Gastroesophageal sphincter (tissue), 4 donors: Measurements from ENCODE around the gene DNAAF8. TPM values are rescaled to one million over a fixed set of nuclear protein-coding genes. Genes with fewer than 3 reads are reported as not detected.

Experiments used
- ATAC-seq: fragments of 150-250 bp; one replicate; pipeline ENCODE4 v1.9.1; 2016; ENCODE audit warnings: mild to moderate bottlenecking, moderate library complexity
- H3K27ac ChIP-seq, 4 donors: fragments of 200-600 bp; sonication (generic) in 3 of 4; 1 replicate in 3 of 4; 2 replicates in 1 of 4; pipeline ENCODE4 v1.5.1; 2016 to 2019
- H3K27me3 ChIP-seq: fragments of 200-600 bp; sonication (generic); one replicate; pipeline ENCODE4 v1.5.1; 2019
- H3K36me3 ChIP-seq, 2 donors: fragments of 200-600 bp; sonication (generic); one replicate each; pipeline ENCODE4 v1.5.1; 2019; ENCODE audit warnings: control low read depth in 1 of 2
- H3K4me1 ChIP-seq, 3 donors: fragments of 200-600 bp; sonication (generic); 1 replicate in 2 of 3; 2 replicates in 1 of 3; pipeline ENCODE4 v1.5.1; 2016 to 2019; ENCODE audit warnings: control low read depth in 2 of 3
- H3K4me3 ChIP-seq, 2 donors: fragments of 200-600 bp; sonication (generic); one replicate each; pipeline ENCODE4 v1.5.1; 2019; ENCODE audit warnings: mild to moderate bottlenecking in 1 of 2, moderate library complexity in 1 of 2
- H3K9me3 ChIP-seq, 3 donors: fragments of 200-600 bp; sonication (generic); one replicate each; pipeline ENCODE4 v1.5.1; 2017 to 2019; ENCODE audit warnings: control low read depth in 2 of 3
- EP300 ChIP-seq: sonication (generic); formaldehyde crosslinking; IDR thresholded peaks from one replicate; pipeline ENCODE4 v1.6.1; 2017; ENCODE audit warnings: antibody characterized with exemption, mild to moderate bottlenecking
- POLR2A ChIP-seq, 2 donors: fragments of 450-650 bp; IDR thresholded peaks; one replicate each; pipeline ENCODE4 v1.6.1; 2017; ENCODE audit warnings: antibody characterized with exemption in 2 of 2, mild to moderate bottlenecking in 2 of 2, moderate library complexity in 1 of 2
- POLR2AphosphoS5 ChIP-seq: sonication (generic); formaldehyde crosslinking; IDR thresholded peaks from one replicate; pipeline ENCODE4 v1.6.1; 2017; ENCODE audit warnings: antibody characterized with exemption
- WGBS, 2 donors: methylation state at CpG; one replicate each; pipeline ENCODE4 v1.1.5; 2018; ENCODE audit warnings: low coverage in 1 of 2; 5-methylcytosine and 5-hydroxymethylcytosine counted together
- total RNA-seq, 4 donors: library from RNA; depleted of rRNA; stranded (reverse); fragments of >200 nt; gene quantifications; one replicate each; pipeline ENCODE4 v1.1.0, GENCODE V29; 2016
- TF ChIP-seq, protein P1 (sequence below), 4 experiments: fragments of 200-600 bp in 2 of 4; fragments of 450-650 bp in 2 of 4; sonication (generic) in 1 of 4; IDR thresholded peaks; one replicate each; pipeline ENCODE4 v1.5.1; 2017 to 2019; ENCODE audit warnings: antibody characterized with exemption in 4 of 4, mild to moderate bottlenecking in 2 of 4, moderate library complexity in 2 of 4

DNAAF8 gene
- total RNA-seq, 4 donors from 2014 or later, result 0.54 to 0.89 (median 0.65) TPM

DNA sequence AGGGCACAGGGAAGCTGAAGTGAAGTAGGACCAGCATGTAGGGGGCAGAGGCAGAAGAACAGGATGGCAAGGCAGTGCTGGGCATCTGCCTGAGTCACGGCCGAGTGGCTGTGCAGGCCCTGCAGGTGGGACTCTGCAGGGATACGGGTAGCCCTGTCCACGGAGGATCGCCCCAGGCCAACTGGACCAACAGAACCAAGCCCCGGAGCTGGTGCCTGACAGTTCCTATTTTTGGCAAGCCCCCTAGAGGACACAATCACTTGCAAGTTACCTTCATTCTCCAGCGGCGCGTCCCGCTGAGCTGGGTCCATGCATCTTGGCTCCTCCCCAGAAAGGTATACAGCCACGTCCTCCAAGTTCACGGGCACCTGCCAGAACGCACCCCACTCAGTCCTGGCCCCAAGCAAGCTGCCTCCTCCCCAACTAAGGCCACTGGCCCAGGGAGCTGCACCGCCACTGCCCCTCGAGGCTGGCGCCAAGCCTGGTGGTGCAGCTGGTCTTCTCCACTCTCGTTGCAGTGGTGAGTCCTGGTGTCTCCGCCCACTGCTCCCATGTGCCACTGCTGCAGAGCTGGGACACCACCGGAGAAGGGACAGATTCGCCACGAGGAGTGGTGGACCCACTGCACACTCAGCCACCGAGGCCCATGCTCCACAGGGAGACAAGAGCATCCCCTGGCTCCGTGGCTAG, 26.0 kb downstream of the DNAAF8 start:
- no peaks in the 10 kb centered on the region for H3K9me3 ChIP-seq
- H3K36me3 ChIP-seq, result peaks cover 0 to 100% of the 10 kb centered on the region in 2 donors
- no peaks in the 10 kb centered on the region for H3K27me3 ChIP-seq
- H3K4me1 ChIP-seq, result peaks cover 0 to 27% (median 6%) of the 10 kb centered on the region in 3 donors
- H3K4me3 ChIP-seq, result no peak overlapping the region
- H3K27ac ChIP-seq, result no peak overlapping the region
- no peak for ATAC-seq
- no CpG with 5 or more reads among the region's 23 CpGs for WGBS, 2 donors
- no peak for TF ChIP-seq POLR2A (IDR thresholded peaks at IDR 0.05)
- no peak for TF ChIP-seq EP300

DNA sequence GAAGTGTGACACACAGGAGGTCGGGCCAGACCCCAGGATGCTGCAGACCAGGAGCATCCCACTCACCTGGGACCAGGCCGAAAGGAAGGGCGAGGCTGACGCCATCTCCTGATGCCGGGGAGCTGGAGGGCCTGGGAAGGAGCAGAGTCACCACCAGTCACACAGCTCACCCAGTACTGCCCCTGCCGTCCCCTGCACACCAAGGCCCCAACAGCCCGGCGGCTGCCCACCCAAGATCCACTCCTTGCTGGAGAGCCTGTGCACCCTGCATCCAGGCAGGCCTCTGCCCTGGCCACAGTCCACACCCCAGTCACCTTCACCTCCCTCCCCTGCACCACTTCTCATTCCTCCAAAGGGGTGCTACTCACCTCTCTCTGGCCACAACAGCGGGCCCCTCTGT, 27.9 kb downstream of the DNAAF8 start:
- H3K4me3 ChIP-seq, result no peak overlapping the region
- ATAC-seq, result no peak
- WGBS, 2 donors, result 68% methylated on average over 3 of the region's 9 CpGs; no CpG with 5 or more reads in 1 of the 2 donors
- H3K27me3 ChIP-seq, result no peaks in the 10 kb centered on the region
- no peaks in the 10 kb centered on the region for H3K9me3 ChIP-seq
- no peak overlapping the region for H3K27ac ChIP-seq
- H3K4me1 ChIP-seq, result peaks cover 0 to 40% (median 15%) of the 10 kb centered on the region in 3 donors
- TF ChIP-seq EP300 (no peak), POLR2AphosphoS5 (no peak), POLR2A (IDR thresholded peaks at IDR 0.05) (no peak)
- TF ChIP-seq, protein P1, sequence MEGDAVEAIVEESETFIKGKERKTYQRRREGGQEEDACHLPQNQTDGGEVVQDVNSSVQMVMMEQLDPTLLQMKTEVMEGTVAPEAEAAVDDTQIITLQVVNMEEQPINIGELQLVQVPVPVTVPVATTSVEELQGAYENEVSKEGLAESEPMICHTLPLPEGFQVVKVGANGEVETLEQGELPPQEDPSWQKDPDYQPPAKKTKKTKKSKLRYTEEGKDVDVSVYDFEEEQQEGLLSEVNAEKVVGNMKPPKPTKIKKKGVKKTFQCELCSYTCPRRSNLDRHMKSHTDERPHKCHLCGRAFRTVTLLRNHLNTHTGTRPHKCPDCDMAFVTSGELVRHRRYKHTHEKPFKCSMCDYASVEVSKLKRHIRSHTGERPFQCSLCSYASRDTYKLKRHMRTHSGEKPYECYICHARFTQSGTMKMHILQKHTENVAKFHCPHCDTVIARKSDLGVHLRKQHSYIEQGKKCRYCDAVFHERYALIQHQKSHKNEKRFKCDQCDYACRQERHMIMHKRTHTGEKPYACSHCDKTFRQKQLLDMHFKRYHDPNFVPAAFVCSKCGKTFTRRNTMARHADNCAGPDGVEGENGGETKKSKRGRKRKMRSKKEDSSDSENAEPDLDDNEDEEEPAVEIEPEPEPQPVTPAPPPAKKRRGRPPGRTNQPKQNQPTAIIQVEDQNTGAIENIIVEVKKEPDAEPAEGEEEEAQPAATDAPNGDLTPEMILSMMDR (IDR thresholded peaks at IDR 0.05), result no peak
- peaks cover 0 to 85% of the 10 kb centered on the region in 2 donors for H3K36me3 ChIP-seq

DNA sequence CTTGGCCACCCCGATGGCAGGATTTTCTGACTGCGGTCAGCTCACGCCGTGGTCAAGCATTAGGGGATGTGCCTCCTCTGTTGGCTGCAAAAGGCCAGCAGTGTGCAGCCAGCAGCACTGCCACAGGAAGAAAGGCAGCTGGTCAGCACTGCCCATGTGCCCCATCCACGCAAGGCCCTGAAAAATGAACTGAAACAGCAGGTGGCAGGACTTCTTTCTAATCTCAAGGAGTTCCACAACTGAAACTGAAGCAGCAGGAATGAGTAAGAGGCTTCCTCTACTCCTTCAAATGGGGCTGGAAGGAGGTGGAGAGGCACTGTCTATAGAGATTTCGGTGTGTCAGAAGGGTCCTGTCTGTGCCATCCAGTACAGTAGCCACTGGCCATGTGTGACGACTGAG, 29.5 kb downstream of the DNAAF8 start:
- Histone ChIP-seq H3K27me3 (no peaks in the 10 kb centered on the region), H3K36me3 (peaks cover 0 to 69% of the 10 kb centered on the region in 2 donors), H3K4me3 (no peak overlapping the region), H3K4me1 (peaks cover 0 to 53% (median 21%) of the 10 kb centered on the region in 3 donors), H3K9me3 (no peaks in the 10 kb centered on the region), H3K27ac (no peak overlapping the region)
- TF ChIP-seq EP300, result no peak
- no peak for TF ChIP-seq POLR2AphosphoS5
- TF ChIP-seq, protein P1 (IDR thresholded peaks at IDR 0.05), result no peak
- no peak for TF ChIP-seq POLR2A (IDR thresholded peaks at IDR 0.05)
- WGBS, 2 donors, result 93 to 100% methylated on average over 2 to 3 of the region's 7 CpGs
- ATAC-seq, result no peak

DNA sequence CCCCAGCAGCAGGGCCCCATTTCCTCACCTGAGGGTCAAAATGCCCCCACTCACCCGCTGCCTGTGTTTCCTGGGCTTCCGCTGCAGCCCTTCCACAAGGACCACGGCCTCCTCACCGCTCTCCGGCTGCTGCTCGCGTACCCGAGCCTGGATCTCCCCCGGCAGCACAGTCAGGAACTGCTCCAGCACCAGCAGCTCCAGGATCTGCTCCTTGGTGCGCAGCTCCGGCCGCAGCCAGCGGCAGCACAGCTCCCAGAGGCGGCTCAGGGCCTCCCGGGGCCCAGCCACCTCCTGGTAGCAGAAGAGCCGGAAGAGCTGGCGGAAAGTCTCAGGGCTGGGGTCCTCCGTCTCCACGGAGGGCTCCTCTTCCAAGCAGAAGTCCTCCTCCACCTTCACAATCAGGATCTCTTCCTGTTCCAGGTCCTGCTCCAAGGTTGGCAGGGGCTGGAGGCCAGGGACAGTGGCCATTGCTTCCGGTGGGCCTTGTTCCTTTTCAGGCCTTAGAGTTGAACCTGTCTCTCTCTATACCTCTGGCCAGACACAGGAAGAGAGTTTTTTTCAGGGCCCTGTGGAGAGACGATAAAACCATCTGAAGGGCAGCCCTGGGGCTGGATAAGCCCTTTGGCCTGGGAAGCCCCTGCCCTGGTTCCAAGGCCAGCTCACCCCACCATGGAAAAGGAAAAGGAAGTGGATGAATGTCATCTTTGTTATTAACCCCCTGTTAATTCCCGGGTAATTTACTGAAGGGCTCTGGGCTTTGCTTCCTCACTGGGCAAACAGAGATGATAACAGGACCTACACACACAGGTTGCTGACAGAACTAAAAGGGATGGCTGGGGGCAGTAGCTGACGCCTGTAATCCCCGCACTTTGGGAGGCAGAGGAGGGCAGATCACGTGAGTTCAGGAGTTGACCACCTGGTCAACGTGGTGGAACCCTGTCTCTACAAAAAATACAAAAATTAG, 31.5 kb downstream of the DNAAF8 start:
- H3K36me3 ChIP-seq, result peaks cover 0 to 49% of the 10 kb centered on the region in 2 donors
- no peaks in the 10 kb centered on the region for H3K27me3 ChIP-seq
- H3K4me1 ChIP-seq, result peaks cover 0 to 60% (median 21%) of the 10 kb centered on the region in 3 donors
- no peaks in the 10 kb centered on the region for H3K9me3 ChIP-seq
- TF ChIP-seq POLR2A (IDR thresholded peaks at IDR 0.05), result no peak
- no peak for TF ChIP-seq EP300
- TF ChIP-seq POLR2AphosphoS5, result no peak
- TF ChIP-seq, protein P1 (IDR thresholded peaks at IDR 0.05), result no peak
- 15% methylated on average over 5 to 6 of the region's 26 CpGs for WGBS, 2 donors
- peak overlapping the region; percentile 75 to 85 for H3K4me3 ChIP-seq
- H3K27ac ChIP-seq, result peak overlapping the region in 2 of 4 donors; percentile 89 to 90
- ATAC-seq, result no peak
